ENCODE measurements around the gene TIMP3.
A peak's percentile ranks its signal among the peaks of the same experiment; 100 is the strongest.

Gene TIMP3

GRCh38 chr22:32786027-32786418 is 15.5 kb upstream of the TIMP3 start:
- DNase-seq (ENCODE audit: low read depth): no peak

- DNase-seq (ENCODE audit: low read depth): peak; percentile 43
These were observed 12.4 kb upstream of the TIMP3 start for GRCh38 chr22:32788904-32789624.

GRCh38 chr22:32789797-32790620 is 11.5 kb upstream of the TIMP3 start:
- no peak for DNase-seq (ENCODE audit: low read depth)

GRCh38 chr22:32791056-32791455 is 10.4 kb upstream of the TIMP3 start:
- no peak for DNase-seq (ENCODE audit: low read depth)

- DNase-seq (ENCODE audit: low read depth): no peak
These were observed 10.0 kb upstream of the TIMP3 start for GRCh38 chr22:32791485-32791884.

GRCh38 chr22:32793589-32793988 is 7.9 kb upstream of the TIMP3 start:
- DNase-seq (ENCODE audit: low read depth): no peak

GRCh38 chr22:32794449-32795213 is 6.9 kb upstream of the TIMP3 start:
- no peak for DNase-seq (ENCODE audit: low read depth)

- DNase-seq (ENCODE audit: low read depth): no peak
These were observed 6.3 kb upstream of the TIMP3 start for GRCh38 chr22:32795214-32795596.

- peak; percentile 47 for DNase-seq (ENCODE audit: low read depth)
These were observed 4.5 kb upstream of the TIMP3 start for GRCh38 chr22:32796865-32797573.

GRCh38 chr22:32799496-32799895 is 2.0 kb upstream of the TIMP3 start:
- DNase-seq (ENCODE audit: low read depth): no peak

GRCh38 chr22:32800158-32800882 is 1.2 kb upstream of the TIMP3 start:
- no peak for DNase-seq (ENCODE audit: low read depth)

GRCh38 chr22:32800994-32801536 is 440 bp upstream of the TIMP3 start:
- no peak for DNase-seq (ENCODE audit: low read depth)

- no peak for DNase-seq (ENCODE audit: low read depth)
These were observed 796 bp downstream of the TIMP3 start for GRCh38 chr22:32802237-32802765.

- peak; percentile 21 for DNase-seq (ENCODE audit: low read depth)
These were observed 1.7 kb downstream of the TIMP3 start for GRCh38 chr22:32803020-32803737.

GRCh38 chr22:32803738-32804435 is 2.4 kb downstream of the TIMP3 start:
- peak; percentile 62 for DNase-seq (ENCODE audit: low read depth)

GRCh38 chr22:32804531-32805360 is 3.2 kb downstream of the TIMP3 start:
- DNase-seq (ENCODE audit: low read depth): no peak

GRCh38 chr22:32805361-32805881 is 3.9 kb downstream of the TIMP3 start:
- DNase-seq (ENCODE audit: low read depth): no peak

- DNase-seq (ENCODE audit: low read depth): no peak
These were observed 4.8 kb downstream of the TIMP3 start for GRCh38 chr22:32806296-32806695.

Data from iris pigment epithelial cell (primary cell).